IPS-15b (cell line): ENCODE measurements around the gene ZNF260.

Source experiments
- H3K27me3 ChIP-seq: one replicate; pipeline ENCODE4 v1.6.1; 2013; ENCODE audit warnings: low read length; ENCODE audit not compliant: control insufficient read depth, insufficient read depth
- H3K36me3 ChIP-seq: one replicate; pipeline ENCODE4 v1.6.1; 2013; ENCODE audit warnings: low read length; ENCODE audit not compliant: control insufficient read depth, insufficient read depth
- H3K4me1 ChIP-seq: one replicate; pipeline ENCODE4 v1.6.1; 2013; ENCODE audit warnings: mild to moderate bottlenecking, low read length; ENCODE audit not compliant: control insufficient read depth, insufficient read depth
- H3K4me3 ChIP-seq: one replicate; pipeline ENCODE4 v1.5.1; 2013; ENCODE audit warnings: low read depth, low read length
- H3K9ac ChIP-seq: one replicate; pipeline ENCODE4 v1.6.1; 2013; ENCODE audit warnings: low read depth, mild to moderate bottlenecking, low read length
- H3K9me3 ChIP-seq: one replicate; pipeline ENCODE4 v1.6.1; 2013; ENCODE audit warnings: mild to moderate bottlenecking, low read length; ENCODE audit not compliant: control insufficient read depth, insufficient read depth

The ZNF260 gene

GRCh38 chr19:36528194-36528920, at the start of gene ZNF260:
ZNF260 (minus strand) TSS chr19:36528271; CDS start chr19:36515238, 13,033 bp downstream.
- Histone ChIP-seq H3K9ac (peak within 1 kb of the TSS; percentile 99), H3K36me3 (peaks cover 3% of the 10 kb centered on the region), H3K4me3 (peak within 1 kb of the TSS; percentile 100), H3K27me3 (no peaks in the 10 kb centered on the region), H3K4me1 (no peaks in the 10 kb centered on the region), H3K9me3 (peaks cover 3% of the 10 kb centered on the region)

GRCh38 chr19:36577271-36577996, 49.4 kb upstream of the ZNF260 start:
- Histone ChIP-seq H3K4me1 (peaks cover 4% of the 10 kb centered on the region), H3K36me3 (peaks cover 13% of the 10 kb centered on the region), H3K9me3 (no peaks in the 10 kb centered on the region), H3K9ac (no peak overlapping the region), H3K4me3 (no peak overlapping the region), H3K27me3 (no peaks in the 10 kb centered on the region)

GRCh38 chr19:36574741-36575140, 46.7 kb upstream of the ZNF260 start:
- no peak overlapping the region for H3K9ac ChIP-seq
- no peaks in the 10 kb centered on the region for H3K9me3 ChIP-seq
- H3K36me3 ChIP-seq = peaks cover 13% of the 10 kb centered on the region
- H3K4me3 ChIP-seq = peak overlapping the region; percentile 87
- H3K4me1 ChIP-seq = peaks cover 7% of the 10 kb centered on the region
- H3K27me3 ChIP-seq = no peaks in the 10 kb centered on the region

- Histone ChIP-seq H3K4me3 (peak overlapping the region; percentile 87), H3K27me3 (no peaks in the 10 kb centered on the region), H3K9ac (peak overlapping the region; percentile 94), H3K36me3 (peaks cover 8% of the 10 kb centered on the region), H3K4me1 (peaks cover 7% of the 10 kb centered on the region), H3K9me3 (no peaks in the 10 kb centered on the region)
These were observed 46.0 kb upstream of the ZNF260 start for GRCh38 chr19:36573895-36574720.

- H3K9me3 ChIP-seq = no peaks in the 10 kb centered on the region
- H3K4me1 ChIP-seq = peaks cover 7% of the 10 kb centered on the region
- H3K27me3 ChIP-seq = no peaks in the 10 kb centered on the region
- peak within 1 kb of the TSS; percentile 87 for H3K4me3 ChIP-seq
- H3K9ac ChIP-seq = peak within 1 kb of the TSS; percentile 94
- H3K36me3 ChIP-seq = peaks cover 7% of the 10 kb centered on the region
These were observed 45.2 kb upstream of the ZNF260 start, which contains the start of gene ZNF529 for GRCh38 chr19:36573020-36573894. ZNF529 (minus strand) TSS chr19:36573292; CDS start chr19:36572346, 946 bp downstream.

- Histone ChIP-seq H3K4me1 (peaks cover 7% of the 10 kb centered on the region), H3K36me3 (peaks cover 7% of the 10 kb centered on the region), H3K9ac (peak overlapping the region; percentile 94), H3K4me3 (peak overlapping the region; percentile 87), H3K27me3 (no peaks in the 10 kb centered on the region), H3K9me3 (no peaks in the 10 kb centered on the region)
These were observed 44.5 kb upstream of the ZNF260 start for GRCh38 chr19:36572593-36573019.

GRCh38 chr19:36564391-36564790, 36.3 kb upstream of the ZNF260 start:
- no peak overlapping the region for H3K9ac ChIP-seq
- no peak overlapping the region for H3K4me3 ChIP-seq
- H3K4me1 ChIP-seq = no peaks in the 10 kb centered on the region
- peaks cover 6% of the 10 kb centered on the region for H3K36me3 ChIP-seq
- no peaks in the 10 kb centered on the region for H3K27me3 ChIP-seq
- H3K9me3 ChIP-seq = peaks cover 4% of the 10 kb centered on the region

- peaks cover 44% of the 10 kb centered on the region for H3K9me3 ChIP-seq
- no peak overlapping the region for H3K9ac ChIP-seq
- no peaks in the 10 kb centered on the region for H3K27me3 ChIP-seq
- H3K4me3 ChIP-seq = no peak overlapping the region
- peaks cover 18% of the 10 kb centered on the region for H3K36me3 ChIP-seq
- H3K4me1 ChIP-seq = no peaks in the 10 kb centered on the region
These were observed 19.1 kb upstream of the ZNF260 start for GRCh38 chr19:36547001-36547732.

GRCh38 chr19:36528921-36529518, 949 bp upstream of the ZNF260 start:
- H3K9ac ChIP-seq = peak overlapping the region; percentile 76
- H3K4me1 ChIP-seq = no peaks in the 10 kb centered on the region
- H3K9me3 ChIP-seq = peaks cover 3% of the 10 kb centered on the region
- peaks cover 3% of the 10 kb centered on the region for H3K36me3 ChIP-seq
- H3K4me3 ChIP-seq = peak overlapping the region; percentile 100
- H3K27me3 ChIP-seq = no peaks in the 10 kb centered on the region

- Histone ChIP-seq H3K4me1 (no peaks in the 10 kb centered on the region), H3K27me3 (no peaks in the 10 kb centered on the region), H3K4me3 (peak overlapping the region; percentile 100), H3K9me3 (peaks cover 3% of the 10 kb centered on the region), H3K36me3 (peaks cover 3% of the 10 kb centered on the region), H3K9ac (peak overlapping the region; percentile 99)
These were observed 238 bp downstream of the ZNF260 start for GRCh38 chr19:36527873-36528193.
